NCI-H748 treated with DMSO at 0.1 percent for 48 hours (cell line): Measurements from ENCODE around the gene TNFRSF25.
"Not testable (repeated sequence)": the region's sequence is repeated elsewhere in the genome, so short reads cannot be mapped to it uniquely, and the experiment has no call there.

Experiments
- DNase-seq: peaks from one replicate; lab custom pipeline; 2025; lab: John Stamatoyannopoulos, UW

Gene TNFRSF25

GRCh38 chr1:6435547-6435946, 30.4 kb downstream of the TNFRSF25 start:
- no peak for DNase-seq

DNA sequence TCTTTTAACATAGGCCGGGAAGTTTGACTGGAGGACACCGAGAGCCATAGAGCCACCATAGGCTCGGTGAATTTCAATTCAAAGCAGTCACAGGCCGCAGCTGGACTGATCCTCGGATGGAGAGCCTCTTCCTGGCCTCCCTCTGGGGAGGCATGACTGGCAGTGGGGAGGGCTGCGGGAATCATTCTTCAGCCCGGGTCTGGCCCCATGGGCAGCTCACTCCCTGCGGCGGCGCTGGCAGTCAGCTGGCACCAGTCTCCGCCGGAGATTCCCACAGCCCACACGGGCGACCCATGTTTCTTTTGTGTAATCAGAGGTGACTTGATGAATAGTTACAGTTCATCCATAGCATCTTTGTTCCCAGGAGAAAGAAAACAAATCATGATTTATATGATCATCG, 30.8 kb downstream of the TNFRSF25 start:
- DNase-seq = no peak

- no peak for DNase-seq
Observed at GRCh38 chr1:6434186-6434585, 31.8 kb downstream of the TNFRSF25 start.

DNA sequence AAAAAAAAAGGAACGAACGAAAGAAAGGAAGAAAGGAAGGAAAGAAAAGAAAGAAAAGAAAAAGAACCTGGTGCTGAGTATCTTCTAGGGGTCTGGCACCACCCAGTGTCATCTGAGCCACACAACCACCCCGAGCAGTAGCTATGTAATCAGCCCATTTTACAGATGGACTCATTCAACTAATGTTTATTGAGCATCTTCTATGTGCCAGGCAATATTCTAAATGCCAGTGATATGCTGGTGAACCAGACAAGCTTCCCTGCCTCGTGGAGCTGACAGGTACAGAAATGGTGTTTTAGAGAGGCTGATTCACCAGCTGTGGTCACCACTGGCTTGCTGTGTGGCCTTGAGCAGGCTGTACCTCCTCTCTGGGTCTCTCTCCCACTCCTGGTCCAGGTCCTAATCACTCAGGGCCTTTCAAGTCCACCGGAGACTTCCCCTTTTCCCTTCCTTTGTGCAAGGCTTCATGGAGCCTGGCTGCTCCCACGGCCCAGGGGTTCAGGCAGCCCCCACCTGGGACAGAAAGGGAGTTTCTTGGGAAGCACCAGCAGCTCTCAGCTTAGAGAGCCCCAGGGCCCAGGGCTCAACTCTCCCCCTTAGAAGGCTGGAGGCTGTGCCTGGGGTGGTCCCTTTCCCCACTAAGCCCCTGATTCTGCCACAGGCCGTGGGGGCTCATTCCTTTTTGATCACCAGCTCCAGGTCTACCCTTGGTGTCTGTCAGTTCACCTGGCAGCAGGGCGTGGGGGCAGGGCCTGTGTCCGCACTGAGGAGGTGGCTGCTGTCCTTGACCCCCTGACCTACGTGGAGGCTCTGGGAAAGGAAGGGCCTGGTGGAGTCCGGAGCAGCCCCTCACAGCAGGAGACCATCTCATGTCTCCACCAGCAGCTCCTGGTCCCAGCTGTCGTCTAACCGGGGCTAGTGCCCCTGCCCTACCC, 34.1 kb downstream of the TNFRSF25 start:
- DNase-seq = not testable (repeated sequence)

- not testable (repeated sequence) for DNase-seq
Observed at GRCh38 chr1:6429660-6430411, 36.1 kb downstream of the TNFRSF25 start.

- DNase-seq = not testable (repeated sequence)
Observed at GRCh38 chr1:6428453-6428852, 37.5 kb downstream of the TNFRSF25 start.

DNA sequence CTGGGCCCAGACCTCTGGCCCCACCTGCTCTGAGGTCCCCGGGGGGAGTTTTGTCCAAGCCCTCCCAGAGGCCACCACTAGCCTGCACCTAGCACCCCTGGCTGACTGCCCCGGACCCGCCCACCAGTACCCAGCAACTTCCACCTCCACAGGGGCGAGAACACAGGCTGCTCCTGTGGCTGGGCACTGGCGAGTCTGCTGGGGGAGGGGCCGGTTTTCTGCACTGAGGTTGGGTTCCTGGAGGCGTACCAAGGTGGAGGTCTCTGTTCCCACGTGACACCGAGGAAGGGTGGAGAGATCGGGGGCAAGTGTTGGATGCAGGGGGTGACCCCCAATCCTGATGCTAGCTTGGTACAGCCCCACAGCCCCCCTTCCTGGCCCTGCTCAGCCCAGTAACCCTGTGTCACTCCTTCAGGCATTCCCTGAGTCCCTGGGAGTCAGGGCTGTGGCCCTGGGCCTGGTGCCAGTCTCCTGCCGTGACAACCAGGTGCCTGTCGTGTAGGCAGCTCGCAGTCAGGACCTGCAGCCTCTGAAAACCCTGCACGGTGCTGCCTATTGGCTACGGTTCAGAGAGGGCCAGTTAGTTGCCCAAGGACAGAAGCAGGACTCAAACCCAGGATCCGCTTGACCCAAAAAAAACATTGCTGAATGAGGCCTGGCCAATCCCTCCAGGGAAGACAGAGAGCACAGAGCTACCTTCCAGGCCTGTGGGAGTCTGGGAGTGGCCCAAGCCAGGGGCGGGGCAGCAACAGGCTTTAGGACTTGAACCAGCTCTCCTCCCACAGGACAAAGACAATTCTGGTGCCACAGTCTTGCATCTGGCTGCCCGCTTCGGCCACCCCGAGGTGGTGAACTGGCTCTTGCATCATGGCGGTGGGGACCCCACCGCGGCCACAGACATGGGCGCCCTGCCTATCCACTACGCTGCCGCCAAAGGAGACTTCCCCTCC, 38.3 kb downstream of the TNFRSF25 start:
- DNase-seq = no peak

DNA sequence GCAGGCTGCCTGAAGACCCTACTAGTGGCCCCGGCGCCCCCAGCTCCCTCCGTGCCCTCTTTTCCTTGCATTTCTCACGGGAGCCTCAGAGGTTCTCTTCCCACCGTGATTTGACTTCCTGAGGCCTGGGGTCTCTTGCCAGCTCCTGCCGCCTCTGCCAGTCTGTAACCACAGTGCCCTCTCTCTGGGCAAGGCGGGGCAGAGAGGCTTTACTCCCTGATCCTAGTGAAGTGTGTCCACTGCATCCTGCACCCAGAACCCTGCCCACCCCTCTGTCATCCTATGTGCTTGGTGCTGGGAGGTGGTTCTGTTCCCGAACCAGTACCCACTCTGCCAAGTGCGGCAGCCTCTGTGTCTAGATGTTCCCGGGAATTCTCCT, 39.0 kb downstream of the TNFRSF25 start:
- no peak for DNase-seq

GRCh38 chr1:6426277-6426971, 39.5 kb downstream of the TNFRSF25 start:
- DNase-seq = no peak

DNA sequence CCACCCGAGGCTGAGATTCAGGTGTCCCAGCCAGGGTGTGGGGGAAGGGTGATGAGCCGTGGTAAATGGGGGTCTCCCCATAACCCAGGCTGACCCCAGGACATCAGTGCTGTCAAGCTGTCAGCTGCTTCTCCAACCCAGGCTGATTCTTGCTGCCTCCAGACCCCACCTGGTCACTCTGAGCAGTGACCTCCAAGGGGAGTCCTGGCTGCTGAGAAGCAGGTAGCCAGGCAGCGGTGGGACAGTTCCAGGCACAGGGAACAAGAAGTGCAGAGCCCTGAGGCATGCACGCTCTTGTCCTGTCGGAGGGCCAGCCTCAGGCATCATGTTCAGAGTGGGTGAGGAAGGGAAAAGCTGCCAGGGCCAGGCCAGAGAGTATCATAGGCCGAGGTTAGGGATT, 40.3 kb downstream of the TNFRSF25 start:
- no peak for DNase-seq

GRCh38 chr1:6424619-6425593, 41.1 kb downstream of the TNFRSF25 start, which contains the start of gene ESPN:
Gene ESPN, plus strand, starts transcription at chr1:6424776. Its CDS starts 180 bp downstream, at chr1:6424956.
- no peak for DNase-seq

DNA sequence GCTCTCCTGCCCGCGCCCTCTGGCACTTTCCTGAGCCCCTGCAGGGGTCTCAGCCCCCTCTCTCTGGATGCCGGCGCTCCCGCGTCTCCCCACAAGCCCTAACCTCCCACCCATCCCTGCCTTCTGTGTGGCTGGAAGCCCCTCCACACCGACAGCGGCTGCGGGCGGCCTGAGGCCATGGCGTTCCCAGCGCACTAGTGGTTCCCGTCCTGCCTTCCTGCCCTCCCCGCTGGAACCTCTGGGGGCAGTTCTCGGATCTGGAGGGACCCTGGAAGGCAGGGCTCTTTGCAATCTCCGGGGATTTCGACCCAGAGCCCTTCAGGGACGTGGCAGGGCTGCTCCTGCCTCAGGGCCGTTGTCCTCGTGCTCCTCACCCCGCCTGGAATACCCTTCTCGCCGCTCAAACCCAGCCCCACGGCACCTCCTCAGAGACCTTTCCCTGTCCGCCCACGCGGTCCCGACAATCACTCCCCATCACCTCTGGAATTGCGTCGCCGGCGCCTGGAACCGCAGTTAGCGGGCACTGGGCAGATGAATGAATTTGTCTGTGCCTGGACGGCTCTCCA, 41.9 kb downstream of the TNFRSF25 start:
- DNase-seq = no peak

DNA sequence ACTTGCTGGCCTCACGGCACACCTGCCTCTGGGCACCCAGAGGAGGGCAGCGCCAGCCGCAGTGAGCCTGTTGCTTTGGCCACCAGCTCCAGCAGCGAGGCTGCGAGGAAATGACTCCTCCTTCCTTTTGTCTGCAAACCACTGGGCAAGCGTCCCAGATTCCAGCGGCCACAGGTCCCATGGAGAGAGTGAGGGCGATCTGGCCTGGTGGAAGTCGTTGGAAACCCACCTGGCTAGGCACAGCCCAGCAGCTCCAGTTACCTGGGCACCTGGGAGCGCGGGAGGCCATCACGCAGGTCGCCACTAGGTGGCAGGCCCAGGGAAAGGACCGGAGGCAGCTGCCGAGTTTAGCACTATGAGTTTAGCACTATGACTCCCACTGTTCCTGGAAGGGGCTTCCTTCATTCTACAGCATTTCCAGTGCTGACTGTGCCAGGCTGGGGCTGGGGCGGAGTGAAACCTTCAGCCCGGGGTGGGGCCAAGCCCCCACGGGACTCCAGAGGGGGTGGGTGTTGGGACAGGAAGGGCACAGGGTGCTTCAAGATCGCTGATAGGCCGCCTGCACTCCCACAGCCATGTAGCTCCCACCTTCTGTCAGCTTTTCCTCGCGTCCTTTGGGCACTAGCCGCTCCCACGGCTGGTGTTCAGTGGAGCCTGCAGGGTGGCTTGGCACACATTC, 42.5 kb downstream of the TNFRSF25 start:
- DNase-seq = peak; percentile 10

GRCh38 chr1:6421266-6421665, 44.7 kb downstream of the TNFRSF25 start:
- no peak for DNase-seq

- no peak for DNase-seq
Observed at GRCh38 chr1:6420454-6421042, 45.4 kb downstream of the TNFRSF25 start.

GRCh38 chr1:6419804-6420453, 46.0 kb downstream of the TNFRSF25 start, which contains the start of gene HES2:
Gene HES2, minus strand, starts transcription at chr1:6419919. Its CDS starts 99 bp downstream, at chr1:6419820.
- no peak for DNase-seq

- no peak for DNase-seq
Observed at GRCh38 chr1:6419397-6419803, 46.6 kb downstream of the TNFRSF25 start.
